RWPE1 (cell line): Measurements from ENCODE around the gene CCDC136.

Source experiments
- CTCF ChIA-PET: fragments of 350-600 bp; sonication (Branson Sonifier 250); formaldehyde crosslinking; extraction: SDS; loops from one replicate; lab custom pipeline; 2021; lab: Yijun Ruan, JAX
- POLR2A ChIA-PET: fragments of 400-600 bp; formaldehyde crosslinking; extraction: SDS; loops from one replicate; lab custom pipeline; 2020; ENCODE audit warnings: antibody characterized with exemption; ENCODE audit not compliant: low non-redundant PET; lab: Yijun Ruan, JAX
- DNase-seq: peaks from one replicate; pipeline ENCODE4 v3.0.0; 2012; ENCODE audit warnings: low spot score
- H3K27ac ChIP-seq: fragments of 450-650 bp; 2 replicates; pipeline ENCODE4 v1.5.1; 2017
- TF ChIP-seq, protein P1 (sequence below): fragments of 450-650 bp; conservative IDR thresholded peaks from 2 replicates; pipeline ENCODE4 v1.5.1; 2017; ENCODE audit warnings: low read depth, mild to moderate bottlenecking

The CCDC136 gene

DNA sequence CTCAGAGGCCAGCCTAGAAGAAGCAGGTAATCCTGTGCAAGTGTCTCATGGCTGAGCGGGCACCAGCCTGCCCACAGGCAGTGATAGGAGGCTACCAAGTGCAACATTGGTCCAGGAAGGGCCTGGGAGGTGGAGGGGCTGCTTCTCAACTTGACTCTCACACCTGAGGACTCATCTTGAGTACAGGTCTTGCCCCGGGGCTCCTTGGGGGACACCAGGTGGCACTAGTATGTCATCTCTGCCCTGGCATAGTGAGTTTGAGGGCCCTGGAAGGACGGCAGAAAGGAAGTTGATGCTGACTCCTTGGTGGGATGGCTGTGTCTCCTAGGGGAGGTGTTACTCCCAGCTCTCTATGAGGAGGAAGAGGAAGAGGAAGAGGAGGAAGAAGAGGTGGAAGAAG, 2.3 kb downstream of the CCDC136 start:
- CTCF ChIA-PET, result interaction anchor here (0.6 kb wide), 1 partner anchor 365 kb away, joined by 5 read pairs; no protein-coding TSS in a partner anchor
- no peak overlapping the region for H3K27ac ChIP-seq
- TF ChIP-seq, protein P1, sequence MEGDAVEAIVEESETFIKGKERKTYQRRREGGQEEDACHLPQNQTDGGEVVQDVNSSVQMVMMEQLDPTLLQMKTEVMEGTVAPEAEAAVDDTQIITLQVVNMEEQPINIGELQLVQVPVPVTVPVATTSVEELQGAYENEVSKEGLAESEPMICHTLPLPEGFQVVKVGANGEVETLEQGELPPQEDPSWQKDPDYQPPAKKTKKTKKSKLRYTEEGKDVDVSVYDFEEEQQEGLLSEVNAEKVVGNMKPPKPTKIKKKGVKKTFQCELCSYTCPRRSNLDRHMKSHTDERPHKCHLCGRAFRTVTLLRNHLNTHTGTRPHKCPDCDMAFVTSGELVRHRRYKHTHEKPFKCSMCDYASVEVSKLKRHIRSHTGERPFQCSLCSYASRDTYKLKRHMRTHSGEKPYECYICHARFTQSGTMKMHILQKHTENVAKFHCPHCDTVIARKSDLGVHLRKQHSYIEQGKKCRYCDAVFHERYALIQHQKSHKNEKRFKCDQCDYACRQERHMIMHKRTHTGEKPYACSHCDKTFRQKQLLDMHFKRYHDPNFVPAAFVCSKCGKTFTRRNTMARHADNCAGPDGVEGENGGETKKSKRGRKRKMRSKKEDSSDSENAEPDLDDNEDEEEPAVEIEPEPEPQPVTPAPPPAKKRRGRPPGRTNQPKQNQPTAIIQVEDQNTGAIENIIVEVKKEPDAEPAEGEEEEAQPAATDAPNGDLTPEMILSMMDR, result no peak
- POLR2A ChIA-PET, result no interaction called here
- DNase-seq, result no peak

- ChIA-PET POLR2A (no interaction called here), CTCF (interaction anchor here (0.6 kb wide), 1 partner anchor 366 kb away, joined by 5 read pairs; no protein-coding TSS in a partner anchor)
- DNase-seq, result no peak
- H3K27ac ChIP-seq, result no peak overlapping the region
- TF ChIP-seq, protein P1, result no peak
Measured at GRCh38 chr7:128794436-128794835, 2.7 kb downstream of the CCDC136 start.

GRCh38 chr7:128795129-128795528, 3.4 kb downstream of the CCDC136 start:
- ChIA-PET POLR2A (no interaction called here), CTCF (no interaction called here)
- DNase-seq, result no peak
- TF ChIP-seq, protein P1, result no peak
- H3K27ac ChIP-seq, result no peak overlapping the region

GRCh38 chr7:128796327-128796726, 4.6 kb downstream of the CCDC136 start:
- no peak overlapping the region for H3K27ac ChIP-seq
- TF ChIP-seq, protein P1, result no peak
- no peak for DNase-seq
- ChIA-PET CTCF (no interaction called here), POLR2A (no interaction called here)

DNA sequence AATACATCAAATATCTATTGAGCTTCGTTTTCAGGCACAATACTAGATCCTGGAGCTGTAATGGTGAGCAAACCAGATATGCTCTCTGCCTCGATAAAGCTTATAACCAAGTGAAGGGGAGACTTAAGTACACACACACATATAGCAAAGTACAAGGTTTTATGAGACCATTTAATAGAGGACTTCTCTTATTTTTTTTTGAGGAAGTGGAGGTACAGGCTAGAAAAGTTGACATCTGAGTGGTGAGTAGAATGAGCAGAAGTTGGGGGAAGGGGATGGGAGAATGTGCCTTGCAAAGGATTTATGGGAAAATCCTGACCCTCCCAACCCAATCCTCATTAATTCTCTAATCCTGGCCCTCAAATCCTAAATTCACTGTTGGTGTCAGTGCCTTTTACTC, 7.7 kb downstream of the CCDC136 start:
- TF ChIP-seq, protein P1, result no peak
- POLR2A ChIA-PET, result no interaction called here
- H3K27ac ChIP-seq, result no peak overlapping the region
- CTCF ChIA-PET, result no interaction called here
- DNase-seq, result no peak

DNA sequence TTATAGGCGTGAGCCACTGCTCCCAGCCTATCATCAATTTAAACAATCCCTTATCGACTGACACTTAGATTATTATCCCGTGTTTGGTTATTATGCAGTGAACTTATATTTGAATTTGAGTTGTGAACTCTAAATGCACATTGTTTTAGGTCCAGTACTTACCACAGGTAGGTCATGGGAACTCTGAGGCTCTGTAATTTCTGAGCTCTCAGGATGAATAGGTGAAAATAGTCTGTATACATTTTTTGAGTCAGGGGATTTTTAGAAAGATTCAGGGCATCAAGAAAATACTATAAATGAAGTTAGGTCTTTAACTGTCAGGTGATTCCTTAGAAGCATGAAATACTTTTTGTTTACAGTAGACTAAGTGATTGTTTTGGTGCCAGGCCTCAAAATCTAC, 8.8 kb downstream of the CCDC136 start:
- ChIA-PET POLR2A (no interaction called here), CTCF (no interaction called here)
- no peak for DNase-seq
- TF ChIP-seq, protein P1, result no peak
- H3K27ac ChIP-seq, result no peak overlapping the region
